SK-N-MC (cell line): ENCODE results near the gene ADGRG3.

ENCODE experiments used
- EZH2 ChIP-seq: fragments of 200-600 bp; sonication (generic); IDR thresholded peaks from one replicate; pipeline ENCODE4 v1.6.1; 2017; ENCODE audit warnings: antibody characterized with exemption
- POLR2AphosphoS5 ChIP-seq: IDR thresholded peaks from 2 replicates; pipeline ENCODE4 v1.6.1; 2012; ENCODE audit warnings: mild to moderate bottlenecking, low read depth, low read length, borderline replicate concordance

- TF ChIP-seq EZH2 (no peak), POLR2AphosphoS5 (no peak)
Observed at GRCh38 chr16:57640185-57640584, 27.9 kb upstream of the ADGRG3 start.
